HepG2 (cell line): Measurements from ENCODE around the gene SBK1. TPM values are rescaled to one million over a fixed set of nuclear protein-coding genes. Genes with fewer than 3 reads are reported as not detected.
A peak's percentile ranks its signal among the peaks of the same experiment; 100 is the strongest.

Experiments
- ATAC-seq: fragments of 200-7000 bp; cut with Tn5 transposase; 3 replicates; pipeline ENCODE4 v1.9.1; 2020; ENCODE audit warnings: mild to moderate bottlenecking, moderate library complexity
- BruUV-seq: library from RNA; stranded (reverse); fragments of 400-500 nt; replicated peaks from 2 replicates; lab custom pipeline; 2021; lab: Mats Ljungman, UMichigan
- CTCF ChIA-PET: fragments of 300-600 bp; formaldehyde crosslinking; extraction: SDS; loops from one replicate; lab custom pipeline; 2021; ENCODE audit warnings: low total read pairs, inconsistent platforms, low intra/inter-chr PET ratio; lab: Yijun Ruan, JAX
- POLR2A ChIA-PET: fragments of 350-600 bp; sonication (Branson Sonifier 250); formaldehyde crosslinking; loops from one replicate; lab custom pipeline; 2020; ENCODE audit warnings: antibody characterized with exemption, inconsistent platforms; lab: Yijun Ruan, JAX
- DNase-seq: peaks from one replicate; pipeline ENCODE4 v3.0.0-alpha.2; 2015; ENCODE audit warnings: low spot score
- FAIRE-seq: peaks from 3 replicates; lab custom pipeline; 2011; peaks lifted over from hg19 to GRCh38; lab: Jason Lieb, UNC
- H2AFZ ChIP-seq: one replicate; pipeline ENCODE4 v1.6.1; 2011; ENCODE audit warnings: low read length, inconsistent platforms
- H3K27ac ChIP-seq: fragments of 300-600 bp; 3 replicates; pipeline ENCODE4 v1.8.0; 2011; ENCODE audit warnings: mixed run types, mild to moderate bottlenecking, mixed read lengths, low read length, inconsistent platforms; ENCODE audit not compliant: insufficient read depth; ENCODE audit errors: extremely low read length
- H3K27me3 ChIP-seq, 2 experiments: fragments of 200-600 bp in 1 of 2; 2 replicates in 1 of 2; 3 replicates in 1 of 2; pipeline versions ENCODE4 v1.6.0 to v1.8.0; 2011; ENCODE audit warnings: low read length in 2 of 2, mild to moderate bottlenecking in 2 of 2, moderate library complexity in 2 of 2, inconsistent platforms in 1 of 2; ENCODE audit not compliant: insufficient read depth in 2 of 2, control insufficient read depth in 1 of 2
- H3K36me3 ChIP-seq, 2 experiments: fragments of 200-600 bp in 1 of 2; replicated peaks in 1 of 2; 2 replicates in 1 of 2; 3 replicates in 1 of 2; pipeline versions ENCODE4 v1.5.1 to v1.8.0; 2011; ENCODE audit warnings: low read length in 2 of 2, inconsistent platforms in 1 of 2; ENCODE audit not compliant: insufficient read depth in 2 of 2, control insufficient read depth in 1 of 2
- H3K4me1 ChIP-seq: 2 replicates; pipeline ENCODE4 v1.5.1; 2012; ENCODE audit warnings: low read length, inconsistent platforms; ENCODE audit not compliant: insufficient read depth
- H3K4me2 ChIP-seq: 2 replicates; pipeline ENCODE4 v1.6.0; 2011; ENCODE audit warnings: low read depth, low read length, inconsistent platforms
- H3K4me3 ChIP-seq, 3 experiments: fragments of 200-600 bp in 1 of 3; sonication (generic), shearing (Covaris generic) in 1 of 3; replicated peaks in 1 of 3; 2 replicates each; pipeline ENCODE4 v1.5.1; 2011 to 2016; ENCODE audit warnings: low read length in 3 of 3, inconsistent platforms in 2 of 3, low read depth in 2 of 3, mild to moderate bottlenecking in 2 of 3, control low read depth in 1 of 3, mixed read lengths in 1 of 3; ENCODE audit not compliant: insufficient read depth in 1 of 3
- H3K79me2 ChIP-seq: one replicate; pipeline ENCODE4 v1.6.1; 2011; ENCODE audit warnings: low read length, inconsistent platforms; ENCODE audit not compliant: insufficient read depth
- H3K9ac ChIP-seq: 2 replicates; pipeline ENCODE4 v1.6.0; 2011; ENCODE audit warnings: mild to moderate bottlenecking, low read depth, low read length, inconsistent platforms; ENCODE audit not compliant: insufficient read depth
- H3K9me3 ChIP-seq: 2 replicates; pipeline ENCODE4 v1.5.1; 2012; ENCODE audit warnings: mild to moderate bottlenecking, low read length
- H4K20me1 ChIP-seq: 2 replicates; pipeline ENCODE4 v1.6.0; 2011; ENCODE audit warnings: inconsistent platforms, mild to moderate bottlenecking, low read length, moderate library complexity; ENCODE audit not compliant: insufficient read depth
- ERF ChIP-seq: IDR thresholded peaks from 2 replicates; pipeline ENCODE4 v1.6.1; 2018; ENCODE audit warnings: missing biosample characterization, missing genetic modification reagents
- SALL1 ChIP-seq: sonication (generic); formaldehyde crosslinking; IDR thresholded peaks from 2 replicates; pipeline ENCODE4 v1.8.0; 2022; ENCODE audit warnings: mild to moderate bottlenecking, missing genetic modification reagents
- ZNF121 ChIP-seq: sonication (generic); formaldehyde crosslinking; IDR thresholded peaks from 2 replicates; pipeline ENCODE4 v1.5.0; 2020; ENCODE audit warnings: mild to moderate bottlenecking, missing genetic modification reagents
- ZNF558 ChIP-seq: sonication (generic); formaldehyde crosslinking; IDR thresholded peaks from 2 replicates; pipeline ENCODE4 v1.9.0; 2022; ENCODE audit warnings: mild to moderate bottlenecking, missing genetic modification reagents, borderline replicate concordance
- ZNF777 ChIP-seq: sonication (generic); formaldehyde crosslinking; IDR thresholded peaks from 2 replicates; pipeline ENCODE4 v1.4.0; 2020; ENCODE audit warnings: missing genetic modification reagents
- WGBS: methylation state at CpG from one replicate; pipeline ENCODE4 v1.1.6; 2017; ENCODE audit warnings: low lambda C conversion rate; 5-methylcytosine and 5-hydroxymethylcytosine counted together
- in situ Hi-C: cut with HindIII; loops from 2 replicates; pipeline ENCODE4 v1.10.0; 2017; ENCODE audit warnings: low pct_unique_long_range_greater_than_20kb; ENCODE audit not compliant: extremely low pct_ligation_motif_present
- intact Hi-C: fragments of 100-400 bp; cut with micrococcal nuclease; formaldehyde crosslinking; loops from one replicate; pipeline ENCODE4 v1.10.0; 2022; ENCODE audit not compliant: unreplicated experiment
- polyA plus RNA-seq, 8 experiments: library from polyadenylated mRNA; depleted of rRNA in 3 of 8; stranded (reverse) in 7 of 8; unstranded in 1 of 8; fragments of >200 nt; fragmentation: Illumina TruSeq in 4 of 8; extraction: Trizol in 4 of 8; gene quantifications; 2 replicates each; pipeline versions ENCODE4 v1.2.1 to v1.2.3, GENCODE V29; 2011 to 2016; ENCODE audit warnings: low read depth in 4 of 8, missing spikeins in 1 of 8, mixed read lengths in 1 of 8; ENCODE audit not compliant: insufficient read depth in 1 of 8
- total RNA-seq, 5 experiments: library from RNA; depleted of rRNA; stranded (reverse); fragments of >200 nt; fragmentation: Illumina TruSeq; extraction: Trizol; gene quantifications; 2 replicates each; pipeline ENCODE4 v1.2.3, GENCODE V29; 2016; ENCODE audit warnings: low read depth in 1 of 5
- TF ChIP-seq, protein P1 (sequence below): sonication (generic); formaldehyde crosslinking; IDR thresholded peaks from 2 replicates; pipeline ENCODE4 v1.5.0; 2020; ENCODE audit warnings: mild to moderate bottlenecking, missing genetic modification reagents, moderate library complexity

Gene SBK1
- total and polyA plus RNA-seq, 2 of the 13 experiments (the other 11 are each of a cell fraction or from before 2014, with no cell fraction given), result 0.15 to 0.17 TPM

DNA sequence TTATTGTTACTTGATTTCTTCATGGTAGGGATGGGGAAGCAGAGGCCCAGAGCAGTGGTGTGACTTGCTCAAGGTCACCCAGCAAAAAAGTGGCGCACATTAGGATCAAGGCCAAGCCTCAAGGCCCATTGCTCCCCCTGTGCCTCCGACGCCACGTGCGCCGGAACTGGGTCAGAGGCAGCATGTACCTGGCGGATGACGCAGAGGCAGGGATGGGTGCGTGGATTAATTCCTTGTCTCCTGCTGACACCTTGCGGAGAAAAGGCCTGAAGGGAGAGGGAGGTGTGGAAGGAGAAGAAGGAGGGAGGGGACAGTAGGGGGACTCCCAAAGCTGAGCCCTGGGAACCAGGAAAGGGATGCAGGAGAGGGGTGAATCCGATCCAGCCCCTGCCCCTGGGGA, 18.5 kb downstream of the SBK1 start (continued):
- TF ChIP-seq, protein P1, sequence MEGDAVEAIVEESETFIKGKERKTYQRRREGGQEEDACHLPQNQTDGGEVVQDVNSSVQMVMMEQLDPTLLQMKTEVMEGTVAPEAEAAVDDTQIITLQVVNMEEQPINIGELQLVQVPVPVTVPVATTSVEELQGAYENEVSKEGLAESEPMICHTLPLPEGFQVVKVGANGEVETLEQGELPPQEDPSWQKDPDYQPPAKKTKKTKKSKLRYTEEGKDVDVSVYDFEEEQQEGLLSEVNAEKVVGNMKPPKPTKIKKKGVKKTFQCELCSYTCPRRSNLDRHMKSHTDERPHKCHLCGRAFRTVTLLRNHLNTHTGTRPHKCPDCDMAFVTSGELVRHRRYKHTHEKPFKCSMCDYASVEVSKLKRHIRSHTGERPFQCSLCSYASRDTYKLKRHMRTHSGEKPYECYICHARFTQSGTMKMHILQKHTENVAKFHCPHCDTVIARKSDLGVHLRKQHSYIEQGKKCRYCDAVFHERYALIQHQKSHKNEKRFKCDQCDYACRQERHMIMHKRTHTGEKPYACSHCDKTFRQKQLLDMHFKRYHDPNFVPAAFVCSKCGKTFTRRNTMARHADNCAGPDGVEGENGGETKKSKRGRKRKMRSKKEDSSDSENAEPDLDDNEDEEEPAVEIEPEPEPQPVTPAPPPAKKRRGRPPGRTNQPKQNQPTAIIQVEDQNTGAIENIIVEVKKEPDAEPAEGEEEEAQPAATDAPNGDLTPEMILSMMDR (CRISPR knock-in tag), result peak; percentile 28; the same call in 1 of the 2 replicates
- TF ChIP-seq ZNF558 (CRISPR knock-in tag), result no peak

DNA sequence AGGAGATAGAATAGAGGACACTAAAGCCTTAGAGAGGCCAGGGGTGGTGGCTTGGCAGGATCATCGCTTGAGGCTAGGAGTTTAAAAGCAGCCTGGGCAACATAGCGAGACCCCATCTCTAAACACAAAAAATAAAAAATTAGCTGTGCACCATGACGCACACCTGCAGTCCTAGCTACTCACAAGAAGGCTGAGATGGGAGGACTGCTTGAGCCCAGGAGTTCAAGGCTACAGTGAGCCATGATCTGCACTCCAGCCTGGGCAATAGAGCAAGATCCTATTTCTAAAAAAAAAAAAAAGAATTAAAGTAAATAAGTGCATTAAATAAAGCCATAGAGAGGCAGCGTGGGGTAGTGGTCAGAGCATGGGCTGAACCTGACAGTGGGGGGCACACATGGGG, 19.1 kb downstream of the SBK1 start:
- no peak overlapping the region for H3K4me2 ChIP-seq
- 33% methylated on average over 4 of the region's 4 CpGs for WGBS
- H3K36me3 ChIP-seq, result no peaks in the 10 kb centered on the region
- peaks cover 6% of the 10 kb centered on the region; the same call in 1 of the 2 replicates for H3K4me1 ChIP-seq
- H3K27me3 ChIP-seq, result peaks cover 0 to 37% of the 10 kb centered on the region in 2 experiments; a peak in 3 of 5 replicates
- H3K4me3 ChIP-seq, result no peak overlapping the region
- ATAC-seq, result no peak
- no peaks in the 10 kb centered on the region for H3K9me3 ChIP-seq
- ChIA-PET CTCF (no interaction called here), POLR2A (no interaction called here)
- TF ChIP-seq ZNF121 (CRISPR knock-in tag) (peak; percentile 84), ERF (CRISPR knock-in tag) (no peak)
- BruUV-seq, result no TSS peak
- H3K9ac ChIP-seq, result no peak overlapping the region
- no peak for DNase-seq
- intact Hi-C loops, result no loop called here
- H3K27ac ChIP-seq, result no peak overlapping the region
- no peak overlapping the region for H2AFZ ChIP-seq
- in situ Hi-C loops, result loop anchor here (5.0 to 10.0 kb wide), 2 partner anchors 34 to 57 kb away; no protein-coding TSS in a partner anchor
- FAIRE-seq, result no peak
- H3K79me2 ChIP-seq, result no peaks in the 10 kb centered on the region
- H4K20me1 ChIP-seq, result 0 out of 2 replicates have a peak, but pooled peaks cover 2% of the 10 kb centered on the region

DNA sequence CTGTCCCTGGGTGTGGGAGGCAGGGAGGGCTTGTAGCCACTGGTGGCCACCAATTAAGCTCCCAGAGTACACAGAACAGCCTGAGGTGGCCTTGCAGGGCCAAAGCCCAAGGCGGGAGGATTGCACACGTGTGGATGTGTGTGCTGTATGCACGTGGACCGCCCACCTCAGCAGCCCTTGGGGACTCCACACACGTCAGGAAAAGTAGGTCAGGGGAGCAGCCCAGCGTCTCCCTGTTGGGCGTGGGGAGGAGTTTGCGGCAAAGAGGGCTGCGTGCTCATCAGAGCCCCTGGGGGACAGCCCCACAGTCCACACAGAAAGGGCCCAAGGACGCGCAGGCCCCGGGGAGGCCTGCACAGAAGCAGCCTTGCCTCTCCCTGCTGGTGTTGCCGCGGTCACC, 19.6 kb downstream of the SBK1 start:
- FAIRE-seq (no peak), ATAC-seq (peak; percentile 32), DNase-seq (no peak)
- no peaks in the 10 kb centered on the region for H3K79me2 ChIP-seq
- 0 out of 2 replicates have a peak, but pooled peaks cover 2% of the 10 kb centered on the region for H4K20me1 ChIP-seq
- H3K27ac ChIP-seq, result no peak overlapping the region
- no peaks in the 10 kb centered on the region for H3K9me3 ChIP-seq
- in situ Hi-C loops, result loop anchor here (5.0 to 10.0 kb wide), 2 partner anchors 35 to 57 kb away; no protein-coding TSS in a partner anchor
- POLR2A ChIA-PET, result no interaction called here
- no peak overlapping the region for H3K4me2 ChIP-seq
- BruUV-seq, result no TSS peak
- no peaks in the 10 kb centered on the region for H3K36me3 ChIP-seq
- H2AFZ ChIP-seq, result no peak overlapping the region
- H3K9ac ChIP-seq, result no peak overlapping the region
- WGBS, result 19% methylated on average over 10 of the region's 14 CpGs
- no peak overlapping the region for H3K4me3 ChIP-seq
- intact Hi-C loops, result no loop called here
- H3K4me1 ChIP-seq, result peaks cover 6% of the 10 kb centered on the region; the same call in 1 of the 2 replicates
- TF ChIP-seq SALL1 (CRISPR knock-in tag), result 0 out of 2 replicates have a peak, but pooled peaks have one; percentile 19
- TF ChIP-seq ZNF777 (CRISPR knock-in tag), result no peak
- TF ChIP-seq, all 625 proteins: peak for 1
- CTCF ChIA-PET, result no interaction called here
- H3K27me3 ChIP-seq, result peaks cover 0 to 33% of the 10 kb centered on the region in 2 experiments; a peak in 3 of 5 replicates
